ENCODE results near the gene LRRC43. TPM values are rescaled to one million over a fixed set of nuclear protein-coding genes. Genes with fewer than 3 reads are reported as not detected.
A peak's percentile ranks its signal among the peaks of the same experiment; 100 is the strongest.
"Not testable (repeated sequence)": the region's sequence is repeated elsewhere in the genome, so short reads cannot be mapped to it uniquely, and the experiment has no call there.

The LRRC43 gene
- polyA plus RNA-seq, 1 donor from 2014 or later, result not detected

DNA sequence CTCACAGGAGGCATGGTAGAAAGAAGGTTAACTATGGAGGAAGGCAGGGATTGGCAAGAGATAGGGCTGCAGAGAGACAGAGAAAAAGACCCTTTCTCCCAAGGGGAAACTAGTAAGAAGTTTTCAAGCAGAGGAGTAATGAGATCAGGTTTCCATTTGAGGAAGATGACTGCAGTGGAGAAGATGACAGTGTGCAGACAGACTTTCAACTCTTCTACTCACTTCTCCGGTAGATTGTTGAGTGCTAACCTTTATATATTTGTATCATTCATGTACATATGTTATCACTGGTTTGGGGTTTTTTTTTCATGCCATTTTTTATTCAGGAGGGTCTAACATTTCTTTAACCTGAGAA is 14.7 kb downstream of the LRRC43 start:
- H3K9me3 Mint-ChIP-seq, result peaks cover 4 to 11% (median 6%) of the 10 kb centered on the region in 3 donors
- H3K36me3 Mint-ChIP-seq, result no peaks in the 10 kb centered on the region
- H3K4me1 Mint-ChIP-seq, result peaks cover 0 to 4% (median under 1%) of the 10 kb centered on the region in 3 donors
- no peak overlapping the region for H3K27ac Mint-ChIP-seq
- peaks cover 31% of the 10 kb centered on the region for H3K27me3 Mint-ChIP-seq
- peak overlapping the region in 2 of 4 donors; percentile 1 to 67 for H3K4me3 Mint-ChIP-seq

DNA sequence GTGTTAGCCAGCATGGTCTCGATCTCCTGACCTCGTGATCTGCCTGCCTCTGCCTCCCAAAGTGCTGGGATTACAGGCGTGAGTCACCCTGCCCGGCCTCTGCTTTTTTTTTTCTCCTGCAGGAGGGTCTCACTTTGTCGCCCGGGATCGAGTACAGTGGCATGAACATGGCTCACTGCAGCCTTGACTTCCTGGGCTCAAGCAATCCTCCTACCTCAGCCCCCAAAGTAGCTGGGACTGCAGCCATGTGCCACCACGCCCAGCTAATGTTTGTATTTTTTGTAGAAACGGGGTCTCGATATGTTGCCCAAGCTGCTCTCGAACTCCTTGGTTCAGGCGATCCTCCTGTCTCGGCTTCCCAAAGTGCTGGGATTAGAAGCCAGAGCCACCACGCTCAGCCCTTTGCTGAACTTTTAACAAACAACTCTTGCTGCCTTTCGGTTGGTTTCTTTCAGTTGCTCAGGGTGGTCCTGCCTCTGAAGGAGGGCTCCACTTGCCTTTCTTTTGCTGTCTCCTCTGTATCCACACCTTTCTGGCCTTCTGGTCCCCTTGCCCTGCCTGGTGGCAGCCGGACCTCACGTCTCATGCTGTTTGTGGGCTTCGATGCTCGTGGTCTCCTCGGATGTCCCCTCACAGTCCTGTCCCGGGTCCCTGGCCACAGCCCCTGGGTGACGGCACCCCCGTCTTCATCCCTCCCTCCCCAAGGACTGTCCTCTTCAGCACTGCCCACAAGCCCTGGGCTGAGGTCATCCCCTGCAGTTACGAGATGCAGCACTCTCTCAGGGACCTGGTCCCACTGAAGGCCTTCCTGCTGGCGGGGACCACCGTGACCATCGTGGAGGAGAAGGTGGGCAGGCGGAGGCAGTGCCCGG is 16.8 kb downstream of the LRRC43 start:
- Mint-ChIP-seq H3K4me3 (no peak overlapping the region), H3K4me1 (peaks cover 0 to 5% (median 4%) of the 10 kb centered on the region in 3 donors), H3K27me3 (peaks cover 35% of the 10 kb centered on the region), H3K36me3 (no peaks in the 10 kb centered on the region), H3K9me3 (peaks cover 1 to 9% (median 6%) of the 10 kb centered on the region in 3 donors), H3K27ac (no peak overlapping the region)

DNA sequence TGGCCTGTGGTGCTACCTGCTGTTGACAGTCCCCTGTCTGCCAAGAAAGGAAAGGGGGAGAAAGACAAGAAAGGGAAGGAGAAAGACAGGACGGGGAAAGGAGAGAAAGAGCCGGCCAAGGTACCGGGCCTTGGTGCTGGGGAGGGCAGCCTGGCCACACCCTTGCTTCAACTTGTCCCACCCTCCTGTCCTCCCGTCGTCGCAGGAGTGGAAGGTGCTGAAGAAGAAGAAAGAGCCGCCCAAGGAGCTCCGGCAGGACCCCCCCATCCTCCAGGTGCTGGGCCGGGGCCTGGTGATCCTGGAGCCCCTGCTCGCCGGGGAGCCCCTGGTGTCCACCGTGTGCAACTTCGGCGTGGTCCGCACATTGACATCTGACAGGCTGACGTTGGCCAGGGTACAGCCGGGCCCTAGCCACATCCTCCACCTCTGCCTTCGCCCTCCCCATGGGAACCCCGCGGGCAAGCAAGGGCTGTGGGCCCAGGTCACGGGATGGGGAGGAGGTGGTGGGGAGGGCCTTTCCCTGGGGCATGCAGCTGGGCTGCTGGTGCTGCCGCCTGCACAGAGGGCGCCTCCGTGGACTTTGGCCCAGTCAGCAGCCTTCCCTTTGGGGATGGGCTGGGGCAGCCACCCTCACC is 17.7 kb downstream of the LRRC43 start:
- no peak overlapping the region for H3K27ac Mint-ChIP-seq
- peaks cover 39% of the 10 kb centered on the region for H3K27me3 Mint-ChIP-seq
- peak overlapping the region in 2 of 4 donors; percentile 8 to 32 for H3K4me3 Mint-ChIP-seq

DNA sequence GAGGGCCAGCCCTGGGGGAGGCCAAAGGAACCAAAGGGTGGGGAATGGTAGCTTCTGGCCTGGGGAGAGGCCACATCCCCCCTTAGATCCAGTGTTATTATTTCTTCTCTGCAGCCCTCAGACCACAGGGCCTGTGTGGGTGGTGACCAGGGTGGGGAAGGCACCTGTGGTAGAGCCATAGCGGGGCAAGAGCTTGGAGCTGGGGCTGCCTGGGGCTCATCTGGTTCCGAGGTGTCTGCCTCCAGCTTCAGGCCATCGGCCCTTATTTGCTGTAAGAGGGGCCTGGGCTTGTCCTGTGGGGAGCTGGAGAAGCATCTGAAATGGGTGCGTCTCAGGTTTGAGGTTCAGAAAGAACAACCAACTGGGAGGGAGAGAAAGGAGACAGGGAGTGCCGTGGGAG is 18.5 kb downstream of the LRRC43 start:
- peaks cover 40% of the 10 kb centered on the region for H3K27me3 Mint-ChIP-seq
- peaks cover 4 to 9% (median 8%) of the 10 kb centered on the region in 3 donors for H3K4me1 Mint-ChIP-seq
- H3K9me3 Mint-ChIP-seq, result no peaks in the 10 kb centered on the region
- peak overlapping the region in 1 of 4 donors; percentile 68 for H3K4me3 Mint-ChIP-seq
- no peaks in the 10 kb centered on the region for H3K36me3 Mint-ChIP-seq
- no peak overlapping the region for H3K27ac Mint-ChIP-seq

More for the DNA sequence above, 17.7 kb downstream of the LRRC43 start:
- Mint-ChIP-seq H3K36me3 (no peaks in the 10 kb centered on the region), H3K4me1 (peaks cover 4 to 9% (median 8%) of the 10 kb centered on the region in 3 donors), H3K9me3 (peaks cover under 1 to 2% (median 1%) of the 10 kb centered on the region in 3 donors)

DNA sequence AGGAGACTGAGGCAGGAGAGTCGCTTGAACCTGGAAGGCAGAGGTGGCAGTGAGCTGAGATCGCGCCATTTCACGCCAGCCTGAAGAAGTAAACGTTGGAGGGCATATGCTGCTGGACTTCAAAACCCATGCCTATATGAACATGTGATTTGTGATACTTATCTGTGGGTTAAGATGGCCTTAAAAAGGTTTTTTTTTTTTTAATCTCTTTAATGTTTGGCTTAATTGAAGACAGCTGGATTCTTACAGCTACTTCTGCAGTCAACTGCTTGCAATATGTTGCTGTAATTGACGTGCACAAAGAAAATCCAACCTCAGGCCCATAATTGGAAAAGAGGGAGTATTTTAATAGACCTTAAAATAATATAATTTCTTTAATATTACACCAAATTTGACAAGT is 19.1 kb downstream of the LRRC43 start:
- Mint-ChIP-seq H3K36me3 (no peaks in the 10 kb centered on the region), H3K27ac (no peak overlapping the region), H3K9me3 (no peaks in the 10 kb centered on the region), H3K27me3 (peaks cover 39% of the 10 kb centered on the region), H3K4me3 (no peak overlapping the region), H3K4me1 (peaks cover 4 to 9% (median 8%) of the 10 kb centered on the region in 3 donors)

DNA sequence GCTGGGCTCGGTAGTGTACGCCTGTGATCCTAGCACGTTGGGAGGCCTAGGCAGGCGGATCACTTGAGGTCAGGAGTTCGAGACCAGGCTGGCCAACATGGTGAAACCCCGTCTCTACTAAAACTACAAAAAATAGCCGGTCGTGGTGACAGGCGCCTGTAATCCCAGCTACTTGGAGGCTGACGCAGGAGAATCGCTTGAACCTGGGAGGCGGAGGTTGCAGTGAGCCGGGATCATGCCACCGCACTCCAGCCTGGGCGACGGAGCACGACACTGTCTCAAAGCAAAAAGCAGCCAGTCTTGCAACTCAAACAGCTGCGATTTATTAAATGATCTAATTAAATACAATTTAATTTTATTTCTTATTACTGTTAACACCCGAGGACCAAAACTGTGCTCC is 19.9 kb downstream of the LRRC43 start:
- peak overlapping the region; percentile 63 to 93 (median 83) for H3K4me3 Mint-ChIP-seq
- H3K36me3 Mint-ChIP-seq, H3K4me1 Mint-ChIP-seq, H3K27ac Mint-ChIP-seq, H3K9me3 Mint-ChIP-seq: not testable (repeated sequence)
- peaks cover 33% of the 10 kb centered on the region for H3K27me3 Mint-ChIP-seq

DNA sequence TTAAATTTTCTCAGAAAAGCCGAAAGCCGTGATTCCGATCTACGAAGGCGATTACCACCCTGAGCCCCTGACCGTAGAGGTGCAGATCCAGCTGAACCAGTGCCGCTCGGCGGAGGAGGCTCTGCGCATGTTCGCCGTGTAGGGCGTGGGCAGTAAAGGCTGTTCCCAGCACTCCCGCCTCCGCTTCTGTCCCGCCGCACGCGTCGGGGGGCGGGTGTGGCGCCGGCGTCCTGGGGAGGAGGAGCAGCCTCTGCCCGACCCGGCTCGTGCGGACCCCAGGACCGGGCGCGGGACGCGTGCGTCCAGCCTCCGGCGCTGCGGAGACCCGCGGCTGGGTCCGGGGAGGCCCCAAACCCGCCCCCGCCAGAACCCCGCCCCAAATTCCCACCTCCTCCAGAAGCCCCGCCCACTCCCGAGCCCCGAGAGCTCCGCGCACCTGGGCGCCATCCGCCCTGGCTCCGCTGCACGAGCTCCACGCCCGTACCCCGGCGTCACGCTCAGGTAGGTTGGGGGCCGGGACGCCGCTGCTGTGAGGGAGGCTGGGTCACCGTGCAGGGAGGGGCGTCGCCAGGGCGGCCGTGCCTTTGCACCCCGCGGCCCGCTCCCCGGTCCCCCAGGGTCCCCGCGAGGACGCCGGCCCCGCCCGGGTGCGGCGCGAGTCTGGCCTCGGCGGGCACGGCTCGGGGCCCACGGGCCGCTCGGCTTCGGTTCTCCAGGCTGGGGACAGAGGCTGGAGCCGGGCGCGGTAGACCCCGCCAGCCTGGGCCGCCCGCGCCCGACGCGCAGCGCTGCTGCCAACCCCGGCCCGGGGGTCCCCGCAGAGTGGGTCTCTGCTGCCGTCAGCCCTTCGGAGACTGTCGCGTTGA is 20.6 kb downstream of the LRRC43 start, which contains the start of gene B3GNT4:
TSS of gene B3GNT4 (plus strand) at position 409 of the 866 bp plus-strand sequence. CDS start 910 bp downstream, outside the sequence.
- H3K27me3 Mint-ChIP-seq, result peaks cover 27% of the 10 kb centered on the region
- H3K27ac Mint-ChIP-seq, result peak within 1 kb of the TSS in 2 of 3 donors; percentile 60 to 77
- peaks cover 4 to 9% (median 4%) of the 10 kb centered on the region in 3 donors for H3K4me1 Mint-ChIP-seq
- H3K9me3 Mint-ChIP-seq, result no peaks in the 10 kb centered on the region
- H3K36me3 Mint-ChIP-seq, result no peaks in the 10 kb centered on the region
- H3K4me3 Mint-ChIP-seq, result peak within 1 kb of the TSS; percentile 63 to 93 (median 83)

DNA sequence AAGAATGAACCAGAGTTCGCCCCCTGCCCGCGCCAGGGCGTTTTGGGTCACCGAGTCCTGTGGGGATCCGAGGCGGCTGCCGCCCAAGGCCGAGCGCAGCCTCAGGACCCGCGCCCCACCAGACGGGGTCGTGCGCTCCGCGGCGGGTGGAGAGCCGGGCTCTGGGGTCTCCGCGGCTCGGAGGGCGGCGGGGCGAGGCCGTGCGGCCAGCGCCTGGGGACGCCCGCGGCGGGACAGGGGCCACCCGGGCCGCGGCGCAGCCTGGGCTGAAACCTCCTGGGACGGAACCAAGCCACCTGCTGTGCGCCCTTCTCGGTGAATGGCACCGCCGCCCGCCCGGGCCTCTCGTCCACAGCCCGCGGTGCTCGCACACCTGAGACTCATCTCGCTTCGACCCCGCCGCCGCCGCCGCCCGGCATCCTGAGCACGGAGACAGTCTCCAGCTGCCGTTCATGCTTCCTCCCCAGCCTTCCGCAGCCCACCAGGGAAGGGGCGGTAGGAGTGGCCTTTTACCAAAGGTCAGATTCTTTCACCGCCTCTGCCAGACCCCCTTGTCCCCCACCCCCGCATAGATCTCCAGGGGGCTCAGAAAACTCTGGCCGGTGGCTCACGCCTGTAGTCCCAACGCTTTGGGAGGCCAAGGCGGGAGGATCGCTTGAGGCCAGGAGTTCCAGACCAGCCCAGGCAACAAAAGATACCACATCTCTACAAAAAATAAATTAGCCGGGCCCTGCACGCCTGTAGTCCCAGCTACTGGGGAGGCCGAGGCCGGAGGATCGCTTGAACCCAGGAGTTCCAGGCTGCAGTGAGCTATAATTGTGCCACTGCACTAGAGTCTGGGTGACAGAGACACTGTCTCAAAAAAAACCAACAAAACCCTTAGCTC is 21.5 kb downstream of the LRRC43 start:
- no peaks in the 10 kb centered on the region for H3K36me3 Mint-ChIP-seq
- peaks cover 27% of the 10 kb centered on the region for H3K27me3 Mint-ChIP-seq
- no peaks in the 10 kb centered on the region for H3K9me3 Mint-ChIP-seq
- H3K4me3 Mint-ChIP-seq, result peak overlapping the region; percentile 52 to 93 (median 78)
- peak overlapping the region in 2 of 3 donors; percentile 60 to 77 for H3K27ac Mint-ChIP-seq
- peaks cover 4 to 9% (median 4%) of the 10 kb centered on the region in 3 donors for H3K4me1 Mint-ChIP-seq

DNA sequence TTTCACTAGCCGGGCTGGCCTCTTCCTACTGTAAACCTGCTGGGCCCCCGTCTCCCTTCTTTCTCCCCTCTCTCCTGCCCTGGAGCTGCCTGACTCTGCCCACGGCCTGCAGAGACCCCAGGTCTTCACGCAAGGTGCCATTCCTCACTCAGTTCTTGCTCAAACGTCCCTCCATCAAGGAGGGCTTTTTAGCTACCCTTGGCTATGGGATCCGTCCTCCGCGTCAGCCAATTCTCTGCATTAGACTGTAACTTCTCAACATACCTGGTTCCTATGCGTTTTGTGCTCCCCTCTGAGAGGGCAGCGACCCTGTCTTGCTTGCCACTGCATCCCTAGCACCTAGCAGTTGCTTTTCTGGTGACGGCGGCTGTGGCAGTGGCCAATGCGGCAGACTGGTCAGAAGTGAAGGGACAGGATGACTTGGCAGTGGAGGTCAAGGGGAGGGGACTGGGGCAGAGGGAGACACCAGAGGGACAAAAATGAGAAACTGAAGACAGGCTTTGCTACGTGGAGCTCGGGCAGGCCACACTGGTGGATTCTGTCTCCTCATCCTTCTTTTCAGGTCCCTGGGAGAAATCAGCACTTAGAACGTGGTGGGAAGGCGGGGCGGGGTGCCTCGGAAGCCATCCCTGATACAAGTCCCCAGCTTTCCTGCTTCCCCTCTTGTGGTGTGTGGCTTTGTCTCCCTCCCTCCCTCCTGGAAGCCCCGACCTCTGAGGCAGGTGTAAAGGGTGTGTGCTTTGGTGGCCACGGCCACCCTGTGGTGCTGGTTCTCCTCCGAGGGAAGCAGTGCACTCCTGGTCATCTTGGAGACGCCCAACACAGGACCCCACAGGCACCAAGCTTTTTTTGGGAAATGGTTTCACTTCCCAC is 22.4 kb downstream of the LRRC43 start:
- peak overlapping the region; percentile 9 to 77 (median 60) for H3K27ac Mint-ChIP-seq
- peak overlapping the region; percentile 52 to 93 (median 78) for H3K4me3 Mint-ChIP-seq
- H3K9me3 Mint-ChIP-seq, result no peaks in the 10 kb centered on the region
- peaks cover 4 to 9% (median 4%) of the 10 kb centered on the region in 3 donors for H3K4me1 Mint-ChIP-seq
- peaks cover 22% of the 10 kb centered on the region for H3K27me3 Mint-ChIP-seq
- peaks cover 2% of the 10 kb centered on the region for H3K36me3 Mint-ChIP-seq

DNA sequence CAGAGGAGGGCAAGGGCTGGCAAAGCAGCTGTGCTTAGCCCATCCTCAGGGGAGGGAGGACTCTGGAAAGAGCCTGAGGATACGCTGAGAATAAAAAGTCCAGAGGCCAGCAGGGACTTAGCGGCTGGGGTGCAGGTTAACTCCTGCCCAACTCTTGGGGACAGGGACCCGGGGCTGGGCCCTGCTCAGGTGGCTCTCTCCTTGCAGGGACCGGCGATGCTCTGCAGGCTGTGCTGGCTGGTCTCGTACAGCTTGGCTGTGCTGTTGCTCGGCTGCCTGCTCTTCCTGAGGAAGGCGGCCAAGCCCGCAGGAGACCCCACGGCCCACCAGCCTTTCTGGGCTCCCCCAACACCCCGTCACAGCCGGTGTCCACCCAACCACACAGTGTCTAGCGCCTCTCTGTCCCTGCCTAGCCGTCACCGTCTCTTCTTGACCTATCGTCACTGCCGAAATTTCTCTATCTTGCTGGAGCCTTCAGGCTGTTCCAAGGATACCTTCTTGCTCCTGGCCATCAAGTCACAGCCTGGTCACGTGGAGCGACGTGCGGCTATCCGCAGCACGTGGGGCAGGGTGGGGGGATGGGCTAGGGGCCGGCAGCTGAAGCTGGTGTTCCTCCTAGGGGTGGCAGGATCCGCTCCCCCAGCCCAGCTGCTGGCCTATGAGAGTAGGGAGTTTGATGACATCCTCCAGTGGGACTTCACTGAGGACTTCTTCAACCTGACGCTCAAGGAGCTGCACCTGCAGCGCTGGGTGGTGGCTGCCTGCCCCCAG is 23.4 kb downstream of the LRRC43 start:
- Mint-ChIP-seq H3K4me3 (peak overlapping the region in 1 of 4 donors; percentile 54), H3K27me3 (peaks cover 20% of the 10 kb centered on the region), H3K36me3 (peaks cover 2% of the 10 kb centered on the region), H3K9me3 (no peaks in the 10 kb centered on the region), H3K27ac (peak overlapping the region in 2 of 3 donors; percentile 4 to 93), H3K4me1 (peaks cover 4 to 9% (median 4%) of the 10 kb centered on the region in 3 donors)

DNA sequence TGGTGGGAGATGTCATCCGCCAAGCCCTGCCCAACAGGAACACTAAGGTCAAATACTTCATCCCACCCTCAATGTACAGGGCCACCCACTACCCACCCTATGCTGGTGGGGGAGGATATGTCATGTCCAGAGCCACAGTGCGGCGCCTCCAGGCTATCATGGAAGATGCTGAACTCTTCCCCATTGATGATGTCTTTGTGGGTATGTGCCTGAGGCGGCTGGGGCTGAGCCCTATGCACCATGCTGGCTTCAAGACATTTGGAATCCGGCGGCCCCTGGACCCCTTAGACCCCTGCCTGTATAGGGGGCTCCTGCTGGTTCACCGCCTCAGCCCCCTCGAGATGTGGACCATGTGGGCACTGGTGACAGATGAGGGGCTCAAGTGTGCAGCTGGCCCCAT is 24.1 kb downstream of the LRRC43 start:
- H3K4me1 Mint-ChIP-seq, result peaks cover 4 to 9% (median 4%) of the 10 kb centered on the region in 3 donors
- peak overlapping the region in 1 of 4 donors; percentile 54 for H3K4me3 Mint-ChIP-seq
- peaks cover 16% of the 10 kb centered on the region for H3K27me3 Mint-ChIP-seq
- H3K27ac Mint-ChIP-seq, result peak overlapping the region in 2 of 3 donors; percentile 4 to 93
- H3K9me3 Mint-ChIP-seq, result no peaks in the 10 kb centered on the region
- peaks cover 2% of the 10 kb centered on the region for H3K36me3 Mint-ChIP-seq

DNA sequence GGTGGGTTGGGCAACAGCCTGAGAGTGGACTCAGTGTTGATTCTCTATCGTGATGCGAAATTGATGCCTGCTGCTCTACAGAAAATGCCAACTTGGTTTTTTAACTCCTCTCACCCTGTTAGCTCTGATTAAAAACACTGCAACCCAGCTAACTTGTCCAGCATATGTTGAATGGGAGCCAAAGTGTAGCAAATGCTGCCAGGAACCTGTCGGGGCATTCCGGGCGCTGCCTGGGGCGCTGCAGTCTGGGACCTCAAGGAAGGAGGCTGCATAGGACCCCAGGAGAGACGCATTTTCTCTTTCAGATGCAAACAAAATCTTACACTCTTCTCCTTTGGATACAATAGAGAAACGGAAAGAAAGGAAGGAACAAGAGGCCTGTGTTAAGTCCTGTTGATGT is 24.5 kb downstream of the LRRC43 start:
- Mint-ChIP-seq H3K27ac (peak overlapping the region in 1 of 3 donors; percentile 4), H3K4me3 (no peak overlapping the region), H3K27me3 (peaks cover 16% of the 10 kb centered on the region), H3K4me1 (peaks cover 4 to 9% (median 4%) of the 10 kb centered on the region in 3 donors), H3K9me3 (no peaks in the 10 kb centered on the region), H3K36me3 (peaks cover 2% of the 10 kb centered on the region)

Data from IgD-negative memory B cell (primary cell).